ENCODE measurements around the gene CASQ1. TPM values are rescaled to one million over a fixed set of nuclear protein-coding genes. Genes with fewer than 3 reads are reported as not detected.

Gene CASQ1
- total RNA-seq, 1 donor from 2014 or later, result 1.1 TPM

GRCh38 chr1:160251011-160251410, 60.6 kb downstream of the CASQ1 start:
- peak; percentile 79 for ATAC-seq
- intact Hi-C loops (cut with DNase I), result loop anchor here (10.0 kb wide), 1 partner anchor 156 kb away; the partner anchor contains the start of gene IGSF8
- DNase-seq (ENCODE audit: low spot score), result no peak

Other genes with a start within 250 kb of the CASQ1 start
- 0.18 TPM for gene IGSF9, start 245.0 kb upstream of the CASQ1 start, total RNA-seq
- gene SLAMF9, start 236.3 kb upstream of the CASQ1 start, total RNA-seq, result 0.80 TPM
- gene PIGM, start 158.6 kb upstream of the CASQ1 start, total RNA-seq, result 5.9 TPM
- gene KCNJ10, start 120.4 kb upstream of the CASQ1 start, total RNA-seq, result 23.7 TPM
- gene KCNJ9, start 109.0 kb upstream of the CASQ1 start, total RNA-seq, result 0.18 TPM
- 54.9 TPM for gene IGSF8, start 92.0 kb upstream of the CASQ1 start, total RNA-seq
- 136 TPM for gene ATP1A2, start 74.8 kb upstream of the CASQ1 start, total RNA-seq
- gene ATP1A4, start 39.0 kb upstream of the CASQ1 start, total RNA-seq, result 1.2 TPM
- gene PEA15, start 14.8 kb downstream of the CASQ1 start, total RNA-seq, result 324 TPM
- gene DCAF8, start 72.0 kb downstream of the CASQ1 start, total RNA-seq, result 142 TPM
- gene PEX19, start 94.6 kb downstream of the CASQ1 start, total RNA-seq, result 71.1 TPM
- 147 TPM for gene COPA, start 152.7 kb downstream of the CASQ1 start, total RNA-seq
- gene NCSTN, start 152.8 kb downstream of the CASQ1 start, total RNA-seq, result 64.7 TPM
- gene NHLH1, start 176.5 kb downstream of the CASQ1 start, total RNA-seq, result not detected
- 7.1 TPM for gene VANGL2, start 210.0 kb downstream of the CASQ1 start, total RNA-seq